CD4-positive, alpha-beta T cell treated with Interleukin-10 for 1 hour (primary cell): Measurements from ENCODE around the gene ASGR1.
"Not testable (repeated sequence)": the region's sequence is repeated elsewhere in the genome, so short reads cannot be mapped to it uniquely, and the experiment has no call there.

Experiments used
- DNase-seq: peaks from one replicate; pipeline ENCODE4 v3.0.0-alpha.2; 2020

ASGR1 gene

DNA sequence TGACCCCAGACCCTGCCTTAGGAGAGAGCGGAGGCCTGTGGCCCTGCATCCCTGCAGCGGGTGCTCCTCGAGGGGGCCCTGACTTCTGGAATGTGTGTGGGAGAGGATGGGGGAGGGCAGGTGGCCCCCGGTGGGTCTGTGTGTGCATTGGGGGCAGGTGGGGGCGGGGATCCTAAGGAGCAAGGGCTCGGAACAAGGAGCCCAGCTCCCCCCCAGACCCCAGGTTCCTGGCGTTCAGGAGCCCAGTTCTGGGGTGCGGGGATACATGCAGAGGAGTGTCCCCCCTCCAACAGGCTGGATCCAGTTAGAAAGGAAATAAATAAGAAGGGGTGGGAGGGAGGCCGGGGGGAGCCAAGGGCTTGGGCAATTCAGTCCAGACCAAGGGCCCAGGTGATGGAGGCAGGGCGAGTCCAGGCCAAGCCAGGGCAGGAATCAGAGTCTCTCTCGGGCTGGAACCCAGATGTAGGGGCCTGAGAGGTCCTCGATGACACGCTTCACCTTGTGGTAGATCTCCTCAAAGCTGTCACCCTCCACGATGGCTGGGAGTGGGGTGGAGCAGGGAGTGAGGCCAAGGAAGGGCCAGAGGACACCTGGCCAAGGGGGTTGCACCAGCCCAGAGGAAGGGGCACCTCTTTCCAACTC lies 11.2 kb upstream of the ASGR1 start:
- no peak for DNase-seq

DNA sequence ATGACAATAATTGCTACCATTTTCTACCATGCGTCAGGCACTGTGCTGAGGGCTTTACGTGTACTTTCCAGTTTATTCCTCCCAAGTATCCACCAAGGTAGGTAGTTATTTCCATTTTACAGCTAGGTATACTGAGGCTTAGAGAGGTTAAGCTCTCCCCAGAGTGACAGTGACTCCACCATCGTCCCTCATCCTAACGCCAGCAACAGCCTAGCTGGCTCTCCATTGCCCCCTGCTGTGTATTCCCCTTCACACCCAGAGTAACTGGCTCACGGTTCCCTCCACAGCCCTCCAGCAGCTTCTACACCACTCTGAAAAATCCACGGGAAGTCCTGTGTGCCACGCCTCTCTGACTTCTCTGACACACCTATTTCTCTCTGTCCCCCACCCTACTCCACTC lies 7.1 kb upstream of the ASGR1 start:
- DNase-seq: no peak

DNA sequence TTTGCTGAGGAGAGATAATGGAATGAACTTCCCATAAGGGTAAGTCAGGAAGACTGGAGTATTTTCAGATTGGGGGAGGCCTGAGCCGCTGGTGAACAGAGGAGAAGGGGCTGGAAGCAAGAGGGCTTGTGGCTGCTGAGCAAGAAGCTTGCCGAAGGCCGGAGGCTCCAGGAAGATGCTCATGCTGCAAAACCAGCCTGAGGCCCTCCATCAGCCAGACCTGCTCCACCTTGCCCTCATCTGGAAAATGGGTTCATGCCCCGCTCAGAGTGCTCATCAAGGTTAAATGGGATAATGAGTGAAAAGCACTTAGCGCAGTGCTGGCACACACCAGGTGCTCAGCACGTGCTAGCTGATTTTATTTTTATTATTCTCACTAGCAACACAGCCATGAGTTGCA lies 5.5 kb upstream of the ASGR1 start:
- no peak for DNase-seq

DNA sequence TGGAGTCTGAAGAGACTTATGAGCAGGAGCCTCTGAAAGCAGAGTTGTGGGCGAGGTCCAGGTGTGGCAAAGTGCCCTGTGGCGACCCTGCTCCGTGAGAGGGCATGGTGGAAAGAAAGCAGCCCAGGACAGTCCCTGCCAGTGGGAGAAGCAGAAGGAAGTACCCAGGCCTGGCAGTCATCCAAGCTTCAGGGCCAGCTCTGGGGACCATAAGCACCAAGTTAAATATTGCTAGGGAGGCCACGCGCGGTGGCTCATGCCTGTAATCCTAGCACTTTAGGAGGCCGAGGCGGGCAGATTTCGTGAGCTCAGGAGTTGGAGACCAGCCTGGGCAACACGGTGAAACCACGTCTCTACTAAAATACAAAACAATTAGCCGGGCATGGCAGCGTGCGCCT lies 4.9 kb upstream of the ASGR1 start:
- no peak for DNase-seq

DNA sequence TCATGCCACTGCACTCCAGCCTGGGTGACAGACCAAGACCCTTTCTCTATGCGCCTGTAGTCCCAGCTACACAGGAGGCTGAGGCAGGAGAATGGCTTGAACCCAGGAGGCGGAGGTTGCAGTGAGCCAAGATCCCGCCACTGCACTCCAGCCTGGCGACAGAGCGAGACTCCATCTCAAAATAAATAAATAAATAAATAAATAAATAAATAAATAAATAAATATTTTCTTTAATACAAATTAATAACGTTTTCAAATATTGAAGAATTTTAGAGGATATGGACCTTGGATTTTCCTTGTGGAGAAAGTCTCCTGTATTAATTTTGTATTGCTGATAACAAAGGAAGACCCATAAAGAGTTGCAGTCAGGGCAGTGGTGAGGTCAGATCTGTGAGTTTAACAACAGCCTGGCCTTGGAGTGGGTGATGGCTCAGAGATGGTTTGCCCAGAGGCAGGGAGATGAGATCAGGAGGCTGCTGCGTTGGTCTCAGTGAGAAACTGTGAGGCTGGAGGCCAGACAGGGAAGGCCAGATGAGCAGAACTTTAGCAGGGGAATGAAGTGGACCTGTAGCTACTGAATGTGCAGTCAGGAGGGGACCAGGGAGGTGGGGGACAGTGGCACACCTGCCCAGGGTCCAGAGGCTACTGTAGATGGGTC lies 4.4 kb upstream of the ASGR1 start:
- no peak for DNase-seq

DNA sequence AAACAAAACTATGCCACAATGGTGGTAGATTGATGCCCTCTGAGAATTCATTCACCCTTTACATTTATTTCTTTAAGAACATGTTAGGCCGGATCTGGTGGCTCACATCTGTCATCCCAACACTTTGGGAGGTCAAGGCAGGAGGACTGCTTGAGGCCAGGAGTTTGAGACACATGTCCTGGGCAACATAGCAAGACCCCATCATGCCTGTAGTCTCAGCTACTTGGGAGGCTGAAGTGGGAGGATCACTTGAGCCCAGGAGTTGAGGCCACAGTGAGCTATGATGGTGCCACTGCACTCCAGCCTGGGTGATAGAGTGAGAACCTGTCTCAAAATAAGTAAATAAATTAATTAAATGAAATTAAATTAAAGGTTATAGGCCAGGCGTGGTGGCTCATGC lies 2.9 kb upstream of the ASGR1 start:
- not testable (repeated sequence) for DNase-seq

DNA sequence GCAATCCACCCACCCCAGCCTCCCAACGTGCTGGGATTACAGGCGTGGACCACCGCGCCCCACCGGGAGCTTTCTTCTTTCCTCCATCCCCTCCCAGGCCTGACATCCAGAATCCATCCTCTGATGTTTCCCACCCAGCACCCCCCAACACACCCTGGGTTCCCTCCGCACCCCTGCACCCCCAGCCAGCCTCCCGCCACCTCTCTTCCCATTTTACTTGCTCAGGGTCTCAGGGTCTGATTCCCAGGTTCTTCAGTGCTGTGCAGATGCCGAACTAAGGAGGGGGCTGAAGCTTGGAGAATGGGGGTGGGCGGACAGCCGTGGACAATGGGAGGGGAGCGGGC lies 225 bp downstream of the ASGR1 start:
- no peak for DNase-seq

DNA sequence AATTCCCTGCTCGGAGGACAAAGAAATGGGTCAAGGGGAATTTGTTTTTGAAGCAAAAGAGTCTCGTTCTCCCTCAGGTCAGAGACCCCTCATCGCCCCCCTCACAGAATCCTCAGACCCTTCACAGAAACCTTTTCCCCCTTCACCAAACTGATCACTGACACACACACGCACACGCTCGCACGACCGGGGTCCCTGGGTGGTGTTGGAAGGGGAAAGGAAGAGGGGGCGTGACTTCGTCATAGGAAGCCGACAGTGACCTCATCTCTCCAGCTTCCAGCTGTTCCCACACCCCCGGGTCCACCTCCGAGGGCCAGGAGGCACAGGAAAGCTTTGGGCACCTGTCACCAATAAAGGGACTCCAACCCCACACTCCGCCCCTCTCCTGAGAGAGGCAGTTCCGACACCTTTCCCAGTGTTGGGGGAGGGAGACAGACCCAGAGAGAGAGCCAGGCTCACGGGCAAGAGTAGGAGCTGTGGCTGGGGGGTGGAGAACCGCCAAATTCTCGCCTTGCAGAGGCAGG lies 1.2 kb downstream of the ASGR1 start:
- no peak for DNase-seq

DNA sequence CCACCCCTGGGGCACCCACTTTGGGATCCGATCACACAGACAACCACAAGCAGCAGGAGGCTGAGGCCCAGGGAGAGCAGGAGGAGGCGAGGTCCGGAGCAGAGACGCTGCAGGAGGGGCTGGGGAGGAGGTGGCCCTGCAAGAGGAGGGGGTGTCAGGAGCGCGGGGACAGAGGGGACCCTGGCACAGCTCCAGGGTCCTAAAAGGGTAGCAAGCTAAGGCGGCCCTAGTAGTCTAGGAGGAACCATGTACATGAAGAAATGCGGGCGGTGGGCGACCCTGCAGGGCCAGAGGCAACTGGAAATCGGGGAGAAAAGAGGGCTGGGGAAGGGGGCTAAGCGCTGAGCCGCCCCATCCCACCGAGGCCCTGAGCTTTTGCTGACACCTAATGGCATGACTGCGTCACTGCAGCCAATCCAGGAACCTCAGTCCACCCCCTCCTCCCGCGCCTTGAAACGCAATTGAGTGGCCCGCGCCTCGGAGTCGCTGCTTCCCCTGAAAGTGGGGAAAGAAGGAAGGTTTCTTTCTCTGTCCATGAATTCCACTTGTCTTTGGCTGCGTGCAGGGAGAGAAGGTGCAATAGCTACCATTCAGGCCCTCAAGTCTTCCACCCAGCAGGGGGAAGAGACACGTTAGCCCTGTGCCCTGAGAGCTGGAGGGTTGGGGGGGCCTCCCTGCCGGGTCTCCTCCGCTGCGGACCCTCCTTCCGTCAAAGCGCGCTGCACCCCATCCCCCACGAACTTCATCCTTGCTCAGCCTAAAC lies 1.8 kb downstream of the ASGR1 start:
- DNase-seq: peak; percentile 75

DNA sequence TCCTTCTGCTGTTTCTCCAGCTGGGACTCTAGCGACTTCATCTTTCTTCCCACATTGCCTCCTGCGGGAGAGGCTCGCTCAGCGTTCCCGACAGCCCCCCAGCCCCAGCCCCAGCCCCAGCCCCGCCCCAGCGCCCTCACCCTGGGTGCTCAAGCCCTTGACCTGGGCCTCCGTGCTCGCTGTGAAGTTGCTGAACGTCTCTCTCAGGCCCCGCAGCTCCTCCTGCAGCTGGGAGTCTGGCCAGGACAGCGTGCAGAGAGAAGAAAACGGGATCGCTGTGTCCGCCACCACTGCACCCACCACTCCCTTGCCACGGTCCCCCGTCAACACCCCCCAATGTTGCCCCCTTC lies 2.4 kb downstream of the ASGR1 start:
- no peak for DNase-seq

DNA sequence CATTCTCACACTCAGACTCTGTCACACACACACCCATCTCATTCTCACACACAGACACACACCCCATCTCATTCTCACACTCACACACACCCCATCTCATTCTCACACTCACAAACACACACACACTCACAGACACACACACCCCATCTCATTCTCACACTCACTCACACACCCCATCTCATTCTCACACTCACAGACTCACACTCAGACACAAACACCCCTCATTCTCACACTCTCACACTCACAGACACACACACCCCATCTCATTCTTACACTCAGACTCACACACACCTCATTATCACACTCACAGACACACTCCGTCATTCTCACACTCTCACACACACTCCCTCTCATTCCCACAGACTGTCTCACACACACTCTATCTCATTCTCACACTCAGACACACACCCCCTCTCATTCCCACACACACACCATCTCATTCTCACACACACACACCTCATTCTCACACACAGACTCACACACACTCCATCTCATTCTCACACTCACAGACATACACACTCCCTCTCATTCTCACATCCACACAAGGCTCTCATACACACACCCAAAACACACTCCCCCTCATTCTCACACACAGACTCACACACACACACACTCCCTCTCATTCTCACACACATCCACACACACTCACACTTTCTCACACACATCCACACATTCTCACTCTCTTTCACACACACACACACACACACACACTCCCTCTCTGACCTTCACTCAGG lies 2.9 kb downstream of the ASGR1 start:
- no peak for DNase-seq

DNA sequence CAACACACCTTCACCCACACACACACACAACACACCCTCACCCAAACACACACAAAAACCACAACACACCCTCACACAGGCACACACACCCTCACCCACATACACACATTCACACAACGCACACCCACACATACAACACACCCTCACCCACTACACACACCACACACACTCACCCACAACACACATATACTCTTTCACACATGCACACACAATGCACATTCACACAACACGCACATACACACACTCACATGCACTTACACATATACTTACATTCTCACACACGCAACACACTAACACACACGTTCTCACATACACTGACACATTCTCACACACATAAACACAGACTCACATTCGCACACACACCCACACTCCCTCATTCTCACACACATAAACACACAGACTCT lies 3.8 kb downstream of the ASGR1 start:
- no peak for DNase-seq

DNA sequence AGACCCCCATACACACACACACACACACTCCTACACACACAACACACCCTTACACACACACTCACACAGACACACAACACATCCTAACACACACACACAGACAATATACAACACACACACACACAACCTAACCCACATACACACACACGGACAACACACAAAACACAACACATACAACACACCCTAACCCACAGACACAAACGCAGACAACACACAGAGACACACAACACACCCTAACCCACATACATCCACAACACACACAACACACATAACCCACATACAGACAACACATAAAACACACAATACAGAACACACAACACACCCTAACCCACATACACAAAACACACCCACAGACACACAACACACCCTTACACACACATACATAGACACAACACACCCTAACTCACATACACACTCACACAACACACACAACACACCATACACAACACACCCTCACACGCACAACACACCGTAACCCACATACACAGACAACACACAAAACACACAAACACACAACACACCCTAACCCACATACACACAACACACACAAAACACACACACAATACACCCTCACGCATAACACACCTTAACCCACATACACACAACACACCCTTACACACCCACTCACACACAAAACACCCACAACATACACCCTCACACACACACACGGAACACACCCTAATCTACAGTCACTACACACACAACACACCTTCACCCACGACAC lies 4.4 kb downstream of the ASGR1 start:
- DNase-seq: no peak

DNA sequence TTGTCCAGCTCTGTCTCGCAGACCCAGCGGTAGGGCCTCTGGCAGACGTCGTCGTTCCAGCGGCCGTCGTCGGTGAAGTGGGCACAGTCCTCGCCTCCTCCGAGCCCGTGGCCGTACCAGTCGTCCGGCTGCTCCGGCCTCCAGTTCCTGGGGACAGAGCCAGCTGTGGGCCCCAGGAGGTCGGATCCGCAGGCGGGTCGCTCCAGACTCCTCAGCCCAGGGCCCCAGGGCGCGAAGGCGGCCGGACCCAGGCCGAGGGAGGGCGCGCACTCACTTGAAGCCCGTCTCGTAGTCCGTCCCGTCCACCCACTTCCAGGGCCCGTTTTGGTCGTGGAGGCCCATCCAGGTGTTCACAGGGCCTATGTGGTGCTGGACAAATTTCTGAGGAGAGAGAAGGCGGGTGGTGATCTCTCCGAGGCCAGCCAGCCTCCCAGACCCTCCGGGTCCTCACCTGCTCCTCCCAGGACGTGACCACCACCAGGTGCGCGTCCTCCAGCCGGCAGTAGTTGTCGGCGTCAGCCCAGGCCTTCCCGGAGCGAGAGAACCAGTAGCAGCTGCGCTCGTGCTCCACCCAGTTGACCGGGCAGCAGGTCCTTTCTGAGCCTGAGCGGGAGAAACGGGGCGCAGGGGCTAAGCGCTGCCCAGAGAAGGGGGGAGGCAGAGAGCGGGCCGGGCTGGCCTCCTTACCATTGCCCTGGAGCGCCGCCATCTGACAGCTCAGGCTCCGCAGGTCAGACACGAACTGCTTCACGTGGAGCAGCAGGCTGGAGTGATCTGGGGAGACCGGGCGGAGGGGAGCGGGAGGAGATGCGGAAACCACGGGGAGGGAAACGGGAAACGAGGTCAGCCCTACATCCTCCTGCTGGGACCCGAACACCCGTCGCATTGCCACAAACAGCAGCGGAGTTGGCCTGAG lies 5.2 kb downstream of the ASGR1 start:
- DNase-seq: peak; percentile 53

DNA sequence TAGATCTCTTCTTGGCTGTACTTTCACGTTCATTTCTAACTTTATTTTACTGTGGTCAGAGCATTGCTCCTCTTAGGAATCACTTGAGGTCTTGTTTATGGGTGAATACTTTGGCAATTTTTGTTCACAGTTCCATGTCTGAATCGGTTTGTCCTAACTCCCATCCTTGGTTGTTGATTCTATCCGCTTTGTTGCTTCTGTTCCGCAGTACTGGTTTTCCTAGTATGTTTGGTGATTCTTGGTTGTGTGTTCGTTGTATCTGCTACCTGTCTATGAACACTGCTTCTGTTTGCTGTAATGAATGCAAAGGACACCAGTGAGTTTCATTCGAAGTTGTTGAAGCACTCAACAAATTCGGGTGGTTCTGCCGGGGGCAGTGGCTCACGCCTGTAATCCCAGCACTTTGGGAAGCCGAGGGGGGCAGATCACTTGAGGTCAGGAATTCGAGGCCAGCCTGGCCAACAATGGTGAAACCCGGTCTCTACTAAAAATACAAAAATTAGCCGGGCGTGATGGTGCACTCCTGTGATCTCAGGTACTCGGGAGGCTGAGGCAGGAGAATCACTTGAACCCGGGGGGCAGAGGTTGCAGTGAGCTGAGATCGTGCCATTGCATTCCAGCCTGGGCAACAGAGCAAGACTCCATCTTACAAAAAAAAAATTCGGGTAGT lies 6.5 kb downstream of the ASGR1 start:
- DNase-seq: not testable (repeated sequence)

DNA sequence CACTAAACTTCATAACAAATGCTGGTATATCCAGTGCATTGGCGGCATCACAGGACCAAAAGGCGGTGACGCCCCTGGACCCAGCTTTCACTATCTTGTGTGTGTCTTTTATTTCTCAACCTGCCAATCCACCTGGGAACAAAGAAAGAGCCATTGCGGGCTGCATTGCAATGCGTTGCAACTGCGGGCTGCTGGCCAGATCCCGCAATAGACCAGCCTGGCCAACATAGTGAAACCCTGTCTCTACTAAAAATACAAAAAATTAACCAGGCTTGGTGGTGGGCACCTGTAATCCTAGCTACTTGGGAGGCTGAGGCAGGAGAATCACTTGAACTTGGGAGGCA lies 9.6 kb downstream of the ASGR1 start:
- not testable (repeated sequence) for DNase-seq

DNA sequence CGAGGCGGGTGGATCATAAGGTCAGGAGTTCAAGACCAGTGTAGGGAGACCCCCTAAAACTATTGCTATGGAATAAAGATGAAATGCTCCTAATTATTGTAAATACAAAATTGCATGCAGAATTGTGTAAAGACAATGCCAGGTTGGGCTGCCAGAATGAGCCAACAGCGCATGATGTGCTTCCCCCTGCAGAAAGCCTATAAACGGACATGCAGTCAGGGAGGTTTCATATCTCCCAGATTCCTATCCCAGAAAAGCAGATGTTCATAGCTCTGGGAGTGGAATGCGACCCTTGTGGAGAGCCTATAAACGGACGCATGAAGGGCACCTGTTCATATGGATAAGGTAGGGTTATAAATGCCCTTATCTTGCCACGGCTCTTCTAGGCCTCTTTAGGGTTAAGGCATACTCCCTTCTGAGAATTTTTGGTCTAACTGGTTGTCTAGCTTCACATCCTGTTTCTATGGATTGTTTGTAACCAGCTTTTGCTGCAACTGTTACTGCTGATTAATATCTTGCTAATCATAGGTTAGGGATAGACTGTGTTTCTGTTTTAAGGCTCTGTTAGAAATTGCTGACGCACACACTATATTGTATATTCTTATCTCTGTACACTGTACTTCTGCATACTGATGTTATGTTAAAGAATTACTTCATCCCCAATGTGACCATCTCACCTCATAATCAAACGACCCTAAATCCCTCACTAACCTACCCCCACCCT lies 10.2 kb downstream of the ASGR1 start:
- DNase-seq: not testable (repeated sequence)

DNA sequence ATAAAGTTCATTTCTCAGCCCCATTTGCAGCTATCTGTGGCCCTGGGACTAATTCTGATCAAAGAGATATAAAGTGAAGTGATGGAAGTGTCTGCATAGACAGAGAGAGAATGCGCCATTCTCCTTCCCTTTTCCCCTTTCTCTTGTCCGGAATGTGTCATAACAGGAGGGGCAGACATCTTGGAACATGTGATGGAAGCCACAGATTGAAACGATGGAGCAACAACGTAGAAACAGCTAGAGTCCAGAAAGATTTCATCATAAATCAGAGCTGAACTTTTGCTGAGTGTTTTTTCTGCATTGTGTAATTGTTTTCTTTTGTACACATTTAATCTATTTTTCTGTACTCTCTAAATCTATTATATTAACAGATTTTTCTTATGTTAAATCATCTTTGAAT lies 11.3 kb downstream of the ASGR1 start:
- no peak for DNase-seq

DNA sequence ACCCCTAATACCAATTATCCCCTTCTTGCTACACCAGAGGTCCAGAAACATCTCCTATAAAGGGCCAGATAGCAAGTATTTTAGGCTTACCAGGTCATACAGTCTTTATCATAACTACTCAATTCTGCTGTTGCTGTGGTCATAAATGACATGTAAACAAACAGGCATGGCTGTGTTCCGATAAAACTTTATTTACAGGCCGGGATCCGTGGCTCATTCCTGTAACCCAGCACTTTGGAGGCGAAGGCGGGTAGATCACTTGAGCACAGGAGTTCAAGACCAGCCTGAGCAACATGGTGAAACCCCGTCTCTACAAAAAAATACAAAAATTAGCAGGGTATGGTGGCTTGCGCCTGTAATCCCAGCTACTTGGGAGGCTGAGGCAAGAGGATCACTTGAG lies 12.3 kb downstream of the ASGR1 start:
- DNase-seq: no peak

DNA sequence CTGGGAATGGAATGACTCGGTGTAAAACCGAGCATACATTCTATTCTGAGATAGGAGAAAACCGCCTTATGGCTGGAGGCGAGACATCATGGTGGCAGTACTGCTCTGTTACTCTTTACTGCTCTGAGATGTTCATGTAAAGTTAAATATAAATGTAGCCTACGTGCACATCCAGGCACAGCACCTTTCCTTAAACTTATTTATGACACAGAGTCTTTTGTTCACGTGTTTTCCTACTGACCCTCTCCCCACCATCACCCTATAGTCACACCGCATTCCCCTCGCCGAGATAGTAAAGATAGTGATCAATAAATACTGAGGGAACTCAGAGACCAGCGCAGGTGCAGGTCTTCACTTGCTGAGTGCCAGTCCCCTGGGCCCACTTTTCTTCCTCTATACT lies 19.6 kb downstream of the ASGR1 start:
- DNase-seq: not testable (repeated sequence)

DNA sequence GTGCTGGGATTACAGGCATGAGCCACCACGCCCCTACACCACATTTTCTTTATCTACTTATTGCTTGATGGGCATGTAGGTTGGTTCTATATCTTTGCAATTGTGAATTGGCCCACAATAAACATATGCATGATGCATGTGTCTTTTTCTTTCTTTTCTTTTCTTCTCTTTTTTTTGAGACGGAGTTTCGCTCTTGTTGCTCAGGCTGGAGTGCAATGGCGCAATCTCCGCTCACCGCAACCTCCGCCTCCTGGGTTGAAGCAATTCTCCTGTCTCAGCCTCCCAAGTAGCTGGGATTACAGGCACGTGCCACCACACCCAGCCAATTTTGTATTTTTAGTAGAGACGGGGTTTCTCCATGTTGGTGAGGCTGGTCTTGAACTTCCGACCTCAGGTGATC lies 20.7 kb downstream of the ASGR1 start:
- not testable (repeated sequence) for DNase-seq
